WTC11 (cell line): Measurements from ENCODE around the gene SPATA3. TPM values are rescaled to one million over a fixed set of nuclear protein-coding genes. Genes with fewer than 3 reads are reported as not detected.

Source experiments
- ATAC-seq: fragments of 200-7000 bp; cut with Tn5 transposase; 2 replicates; pipeline ENCODE4 v1.10.0; 2021; ENCODE audit warnings: mild to moderate bottlenecking, moderate library complexity
- CTCF ChIA-PET: fragments of 300-600 bp; sonication (Branson Sonifier 250); formaldehyde crosslinking; loops from one replicate; lab custom pipeline; 2021; ENCODE audit warnings: antibody characterized with exemption; lab: Charles Lee
- POLR2A ChIA-PET: fragments of 350-600 bp; sonication (Branson Sonifier 250); formaldehyde crosslinking; loops from one replicate; lab custom pipeline; 2021; ENCODE audit warnings: antibody characterized with exemption; lab: Charles Lee
- DNase-seq: peaks from one replicate; pipeline ENCODE4 v3.0.0; 2021; ENCODE audit warnings: low spot score
- H3K27ac Mint-ChIP-seq: 2 replicates; pipeline ENCODE4 v1.8.0; 2021; ENCODE audit warnings: mixed read lengths
- H3K27me3 Mint-ChIP-seq: 2 replicates; pipeline ENCODE4 v1.8.0; 2021; ENCODE audit warnings: low read depth, mild to moderate bottlenecking, moderate library complexity, mixed read lengths
- H3K36me3 Mint-ChIP-seq: 2 replicates; pipeline ENCODE4 v1.8.0; 2021; ENCODE audit warnings: mixed read lengths
- H3K4me1 Mint-ChIP-seq: 2 replicates; pipeline ENCODE4 v1.8.0; 2022; ENCODE audit warnings: mixed read lengths
- H3K4me3 Mint-ChIP-seq: 2 replicates; pipeline ENCODE4 v1.8.0; 2021; ENCODE audit warnings: mild to moderate bottlenecking, moderate library complexity, mixed read lengths
- H3K9me3 Mint-ChIP-seq: 2 replicates; pipeline ENCODE4 v1.8.0; 2021; ENCODE audit warnings: mixed read lengths
- AFF4 ChIP-seq: sonication (generic); formaldehyde crosslinking; IDR thresholded peaks from 2 replicates; pipeline ENCODE4 v1.8.1; 2023; ENCODE audit warnings: mild to moderate bottlenecking, missing genetic modification reagents, borderline replicate concordance
- CREB1 ChIP-seq: sonication (generic); formaldehyde crosslinking; IDR thresholded peaks from 2 replicates; pipeline ENCODE4 v1.8.0; 2023; ENCODE audit warnings: mild to moderate bottlenecking, missing genetic modification reagents
- CTCF ChIP-seq: fragments of 200-600 bp; IDR thresholded peaks from 2 replicates; pipeline ENCODE4 v1.8.0; 2022; ENCODE audit warnings: antibody characterized with exemption
- E2F4 ChIP-seq: sonication (generic); formaldehyde crosslinking; IDR thresholded peaks from 2 replicates; pipeline ENCODE4 v1.8.1; 2022; ENCODE audit warnings: low read depth, mild to moderate bottlenecking, moderate library complexity, missing genetic modification reagents, borderline replicate concordance
- E2F5 ChIP-seq: sonication (generic); formaldehyde crosslinking; IDR thresholded peaks from 2 replicates; pipeline ENCODE4 v1.8.1; 2022; ENCODE audit warnings: mild to moderate bottlenecking, moderate library complexity, missing genetic modification reagents
- GTF2I ChIP-seq: fragments of 250-450 bp; sonication (Bioruptor Pico); conservative IDR thresholded peaks from 2 replicates; pipeline ENCODE4 v1.4.0; 2021; ENCODE audit warnings: mild to moderate bottlenecking
- JAZF1 ChIP-seq: fragments of 250-450 bp; sonication (Bioruptor Pico); IDR thresholded peaks from 2 replicates; pipeline ENCODE4 v1.9.0; 2021; ENCODE audit warnings: moderate library complexity, mild to moderate bottlenecking, inconsistent platforms
- KAT7 ChIP-seq: sonication (generic); formaldehyde crosslinking; IDR thresholded peaks from 2 replicates; pipeline ENCODE4 v1.8.1; 2023; ENCODE audit warnings: missing genetic modification reagents, mild to moderate bottlenecking, borderline replicate concordance
- MLX ChIP-seq: sonication (generic); formaldehyde crosslinking; IDR thresholded peaks from 2 replicates; pipeline ENCODE4 v1.8.1; 2023; ENCODE audit warnings: mild to moderate bottlenecking, missing genetic modification reagents, moderate library complexity
- RELA ChIP-seq: sonication (generic); formaldehyde crosslinking; IDR thresholded peaks from 2 replicates; pipeline ENCODE4 v1.8.1; 2022; ENCODE audit warnings: missing genetic modification reagents, mild to moderate bottlenecking, borderline replicate concordance
- SMAD4 ChIP-seq: sonication (generic); formaldehyde crosslinking; IDR thresholded peaks from 2 replicates; pipeline ENCODE4 v1.8.0; 2022; ENCODE audit warnings: mild to moderate bottlenecking, missing genetic modification reagents
- TCF7 ChIP-seq: sonication (generic); formaldehyde crosslinking; IDR thresholded peaks from 2 replicates; pipeline ENCODE4 v1.8.0; 2022; ENCODE audit warnings: mild to moderate bottlenecking, low read depth, missing genetic modification reagents, moderate library complexity
- ZBTB43 ChIP-seq: sonication (generic); formaldehyde crosslinking; IDR thresholded peaks from 2 replicates; pipeline ENCODE4 v1.8.1; 2023; ENCODE audit warnings: mild to moderate bottlenecking, missing genetic modification reagents
- ZNF396 ChIP-seq: fragments of 250-450 bp; sonication (Bioruptor Pico); IDR thresholded peaks from 2 replicates; pipeline ENCODE4 v1.8.0; 2021; ENCODE audit warnings: mild to moderate bottlenecking, moderate library complexity, borderline replicate concordance
- ZNF532 ChIP-seq: fragments of 250-450 bp; sonication (Bioruptor Pico); IDR thresholded peaks from 2 replicates; pipeline ENCODE4 v1.9.0; 2021; ENCODE audit warnings: mild to moderate bottlenecking, borderline replicate concordance
- ZSCAN18 ChIP-seq: fragments of 250-450 bp; sonication (Bioruptor Pico); IDR thresholded peaks from 2 replicates; pipeline ENCODE4 v2.1.2; 2022; ENCODE audit warnings: mild to moderate bottlenecking, moderate library complexity
- total RNA-seq: library from RNA; stranded (reverse); gene quantifications from 3 replicates; pipeline ENCODE4 v1.2.3, GENCODE V29; 2021

Gene SPATA3
- total RNA-seq, 1 experiment from 2014 or later, result not detected

GRCh38 chr2:230947908-230948365, 48.0 kb upstream of the SPATA3 start (continued):
- TF ChIP-seq AFF4 (CRISPR knock-in tag) (no peak), E2F4 (CRISPR knock-in tag) (no peak), CTCF (no peak), SMAD4 (no peak), MLX (CRISPR knock-in tag) (no peak), ZSCAN18 (CRISPR knock-in tag) (no peak), ZNF396 (CRISPR knock-in tag) (no peak)
- TF ChIP-seq, all 79 proteins: peak for 0

- Mint-ChIP-seq H3K27me3 (no peaks in the 10 kb centered on the region), H3K4me1 (no peaks in the 10 kb centered on the region), H3K27ac (no peak overlapping the region; the same call in 1 of the 2 replicates), H3K4me3 (no peak overlapping the region), H3K9me3 (peaks cover 6% of the 10 kb centered on the region), H3K36me3 (no peaks in the 10 kb centered on the region)
- no peak for DNase-seq
- ChIA-PET CTCF (interaction anchor here (0.9 to 5.4 kb wide), 3 partner anchors 26 to 48 kb away, joined by 3 to 21 read pairs (median 3); partner anchors contain the start of gene GPR55), POLR2A (no interaction called here)
- ATAC-seq, result no peak
- TF ChIP-seq RELA, result no peak
- TF ChIP-seq JAZF1, result no peak
- TF ChIP-seq CREB1 (CRISPR knock-in tag), result no peak
- no peak for TF ChIP-seq ZNF532 (CRISPR knock-in tag)
- TF ChIP-seq E2F5 (CRISPR knock-in tag), result no peak
- no peak for TF ChIP-seq GTF2I
- no peak for TF ChIP-seq ZBTB43 (CRISPR knock-in tag)
- no peak for TF ChIP-seq TCF7 (CRISPR knock-in tag)
- TF ChIP-seq E2F4 (CRISPR knock-in tag), result no peak
- TF ChIP-seq KAT7 (CRISPR knock-in tag), result no peak
Measured at GRCh38 chr2:230949966-230950873, 45.7 kb upstream of the SPATA3 start.
